HG02885 (cell line): ENCODE results near the gene TPK1.

ENCODE experiments used
- ATAC-seq: cut with Tn5 transposase; IDR thresholded peaks from one replicate; pipeline ENCODE4 v1.9.1; 2021; ENCODE audit warnings: mild to moderate bottlenecking; ENCODE audit not compliant: unreplicated experiment, poor library complexity

TPK1 gene

DNA sequence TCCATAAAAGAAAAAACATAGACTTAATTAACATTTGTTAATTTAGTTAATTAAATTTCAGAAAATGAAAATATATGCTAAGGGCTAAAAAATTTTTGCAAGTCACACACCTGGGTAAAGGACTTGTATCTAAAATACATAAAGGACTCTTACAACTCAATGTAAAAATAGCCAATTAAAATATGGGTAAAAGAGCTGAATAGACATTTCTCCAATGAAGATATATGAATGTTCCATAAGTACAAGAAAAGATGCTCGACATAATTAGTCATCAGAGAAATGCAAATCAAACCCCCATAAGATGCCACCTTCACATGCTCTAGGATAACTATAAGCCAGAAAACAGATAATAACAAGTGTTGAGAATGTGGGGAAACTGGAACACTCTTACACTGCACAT, 288.0 kb downstream of the TPK1 start:
- no peak for ATAC-seq

DNA sequence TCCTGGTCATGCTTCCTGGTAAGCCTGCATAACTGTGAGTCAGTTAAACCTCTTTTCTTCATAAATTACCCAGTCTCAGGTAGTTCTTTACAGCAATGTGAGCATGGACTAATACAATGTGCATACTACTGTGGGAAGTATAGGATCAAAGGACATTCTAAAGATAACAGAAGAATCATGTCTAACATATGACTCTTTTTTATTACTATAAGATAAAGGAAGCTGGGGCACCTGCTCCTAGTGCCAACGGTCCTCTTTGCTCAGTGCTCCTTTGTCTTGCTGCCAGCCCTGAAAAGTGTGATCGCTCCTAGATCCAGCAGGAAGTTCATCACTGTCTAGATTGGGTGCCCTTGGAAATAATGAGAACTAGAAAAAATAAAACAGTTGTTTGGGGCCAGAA, 289.1 kb downstream of the TPK1 start:
- ATAC-seq: no peak

- no peak for ATAC-seq
These were observed 290.5 kb downstream of the TPK1 start for GRCh38 chr7:144545330-144545729.

- ATAC-seq: no peak
These were observed 301.0 kb downstream of the TPK1 start for GRCh38 chr7:144534655-144535395.

DNA sequence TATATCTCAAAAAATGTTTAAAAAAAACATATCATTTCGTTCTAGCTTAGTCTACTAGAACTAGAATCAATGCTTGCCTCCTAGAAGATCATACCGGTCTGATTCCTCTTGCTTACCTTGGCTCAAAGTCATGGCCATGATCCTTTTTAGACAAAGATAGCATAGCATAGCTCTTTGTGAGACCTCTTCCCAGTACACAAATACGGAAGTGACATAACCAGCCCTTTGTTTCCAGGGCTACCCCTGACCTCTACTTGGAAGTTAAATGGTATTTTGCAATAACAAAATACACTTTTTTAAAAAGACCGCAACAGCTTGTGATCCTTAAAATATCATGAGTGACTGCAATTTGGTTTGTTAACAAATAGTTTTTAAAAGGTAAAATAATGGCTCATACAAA, 301.7 kb downstream of the TPK1 start:
- ATAC-seq: no peak

DNA sequence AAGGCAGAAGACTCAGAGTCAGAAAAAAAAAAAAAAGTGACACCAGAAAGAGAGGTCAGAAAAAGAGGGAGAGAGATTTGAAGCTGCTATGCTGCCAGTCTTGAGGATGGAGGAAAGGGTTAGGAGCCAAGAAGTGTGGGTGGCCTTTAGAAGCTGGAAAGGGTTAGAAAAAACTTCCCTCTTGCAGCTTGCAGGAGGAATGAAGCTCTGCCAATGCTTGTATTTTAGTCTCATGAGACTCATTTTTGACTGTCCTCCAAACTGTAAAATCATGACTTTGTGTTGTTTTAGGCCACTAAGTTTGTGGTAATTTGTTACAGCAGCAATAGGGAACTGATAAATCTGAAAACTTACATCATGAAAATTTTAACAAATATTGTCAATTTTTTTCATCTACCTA, 304.7 kb downstream of the TPK1 start:
- ATAC-seq: no peak

GRCh38 chr7:144529269-144529926, 306.5 kb downstream of the TPK1 start:
- ATAC-seq: peak; percentile 100

- no peak for ATAC-seq
These were observed 307.3 kb downstream of the TPK1 start for GRCh38 chr7:144528536-144529045.

DNA sequence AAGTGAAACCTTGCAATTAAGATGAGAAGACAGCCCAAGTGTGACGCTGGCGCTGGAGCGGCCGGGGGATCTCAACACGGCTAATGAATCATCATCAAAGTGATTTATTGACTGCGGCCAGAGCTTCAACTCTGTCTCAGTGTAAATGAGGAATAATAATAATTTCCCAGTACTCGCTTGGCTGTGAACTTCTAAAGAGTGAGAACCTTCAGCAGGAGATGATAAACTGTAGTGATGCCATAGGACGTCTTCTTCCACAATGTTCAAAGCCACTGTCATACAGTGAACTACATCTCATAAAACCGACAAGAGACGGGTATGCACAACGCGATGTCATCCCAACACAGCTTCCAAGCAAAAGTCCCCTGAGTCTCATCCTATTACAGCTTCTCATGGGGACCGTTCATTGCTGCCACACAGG, 308.8 kb downstream of the TPK1 start:
- ATAC-seq: no peak

GRCh38 chr7:144525956-144526355, 309.9 kb downstream of the TPK1 start:
- ATAC-seq: no peak

DNA sequence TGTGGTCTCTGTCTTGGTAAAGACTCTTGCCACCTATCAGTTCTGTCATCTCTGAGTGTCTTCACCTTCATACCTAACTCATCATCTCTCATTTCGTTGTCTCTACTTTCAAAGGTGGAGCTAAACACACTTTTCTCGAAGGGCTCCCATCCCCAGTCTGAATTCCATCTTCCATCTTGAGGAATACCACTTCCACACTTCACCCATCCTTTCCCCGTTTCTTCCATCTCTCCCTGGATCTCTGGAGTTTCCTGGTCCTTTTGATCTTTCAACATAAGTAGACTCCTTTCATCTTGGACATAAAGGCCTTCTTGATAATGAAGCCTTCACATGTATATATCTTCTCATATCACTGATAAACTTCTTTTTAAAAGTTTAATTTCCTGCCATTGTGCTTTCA, 311.6 kb downstream of the TPK1 start:
- no peak for ATAC-seq

- ATAC-seq: no peak
These were observed 312.2 kb downstream of the TPK1 start for GRCh38 chr7:144523621-144524020.

GRCh38 chr7:144519925-144520324, 315.9 kb downstream of the TPK1 start:
- no peak for ATAC-seq

DNA sequence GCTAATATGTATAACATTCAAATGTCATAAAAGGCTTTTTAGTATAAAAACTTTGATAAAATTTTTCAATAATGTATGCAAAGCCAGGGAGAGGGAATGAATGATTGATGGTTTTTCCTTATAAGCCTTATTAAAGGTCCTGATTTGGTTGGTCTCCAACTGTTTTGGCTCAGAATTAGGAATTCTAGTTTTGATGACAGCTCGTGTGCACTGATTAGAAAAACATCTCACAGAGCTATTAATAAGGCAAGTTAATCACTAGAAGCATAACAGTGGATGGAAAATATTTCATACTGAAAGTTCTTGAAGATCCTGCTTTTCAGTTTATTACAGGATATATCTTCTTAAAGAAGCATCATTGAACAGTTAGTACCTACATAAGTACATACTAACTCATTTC, 317.5 kb downstream of the TPK1 start:
- ATAC-seq: no peak

- no peak for ATAC-seq
These were observed 318.1 kb downstream of the TPK1 start for GRCh38 chr7:144517749-144518148.

DNA sequence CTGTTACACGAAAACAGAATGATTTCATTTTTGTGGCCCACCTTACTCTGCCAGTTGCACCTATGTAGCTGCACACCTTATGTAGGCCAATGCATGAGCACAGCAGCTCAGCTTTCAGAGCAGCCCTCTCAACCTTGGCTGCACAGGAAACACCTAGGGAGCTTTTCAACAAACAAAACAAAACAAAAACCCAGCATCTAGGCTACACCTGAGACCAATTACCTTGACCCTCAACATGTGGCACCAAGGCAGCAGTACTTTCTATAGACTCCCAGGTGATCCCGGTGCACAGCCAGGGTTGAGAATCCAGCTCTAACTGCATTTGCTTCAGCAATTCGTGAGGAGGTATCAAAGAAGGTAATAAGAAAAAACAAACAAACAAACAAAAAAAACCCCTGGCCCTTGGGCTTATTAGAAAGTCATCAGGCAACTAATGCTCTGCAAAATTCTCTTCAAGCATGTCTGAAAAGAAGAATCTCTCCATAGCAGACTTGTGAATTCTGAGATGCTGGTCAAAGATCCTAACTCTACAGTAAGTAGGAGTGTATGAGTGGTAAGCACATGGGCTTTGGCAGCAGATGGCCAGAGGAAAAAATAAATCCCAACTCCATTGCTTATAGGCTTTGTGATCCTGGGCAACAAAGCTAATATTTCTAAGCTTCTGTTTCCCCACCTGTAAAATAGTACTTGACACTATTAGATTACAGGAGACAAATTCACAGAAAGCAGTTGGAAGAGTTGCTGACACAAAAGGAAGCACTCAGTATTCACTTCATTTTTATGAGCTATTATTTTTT, 318.9 kb downstream of the TPK1 start:
- ATAC-seq: no peak

DNA sequence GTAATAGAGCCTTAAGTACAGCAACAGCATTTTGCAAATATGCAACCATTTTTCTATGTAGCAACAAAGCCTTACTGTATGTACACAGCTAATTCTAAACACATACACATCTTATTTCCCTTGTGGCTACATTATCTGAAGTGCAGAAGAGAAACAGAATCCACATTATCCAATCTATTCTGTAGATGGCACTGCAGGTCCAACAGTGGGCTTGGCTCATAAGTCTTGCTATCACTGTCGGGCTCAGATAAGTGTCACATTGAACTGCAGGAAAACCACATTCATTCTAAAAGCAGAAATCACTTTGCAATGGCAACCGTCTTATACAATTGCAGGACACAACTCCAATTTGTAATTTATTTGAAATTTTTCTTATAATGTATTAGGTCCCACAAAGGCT, 322.5 kb downstream of the TPK1 start:
- ATAC-seq: peak; percentile 45

- no peak for ATAC-seq
These were observed 325.2 kb downstream of the TPK1 start for GRCh38 chr7:144510621-144511020.

DNA sequence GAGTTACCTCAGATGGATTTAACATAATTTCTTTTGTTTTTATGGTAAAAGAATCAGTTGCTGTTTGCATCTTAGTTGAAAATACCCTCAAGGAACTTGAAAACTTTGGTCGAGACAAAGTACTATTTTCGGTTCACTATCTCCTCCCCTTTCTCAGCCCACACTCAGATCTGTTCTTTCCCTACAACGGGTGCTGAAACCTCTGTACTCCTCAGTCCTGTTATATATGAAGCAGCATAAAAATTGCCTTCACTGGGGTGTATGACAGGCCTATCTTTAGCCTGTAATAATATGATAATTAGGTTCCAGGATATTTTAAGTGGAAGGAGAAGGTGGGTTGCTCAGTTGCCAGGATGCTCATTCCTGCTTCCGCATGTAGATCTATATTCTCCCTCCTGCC, 327.2 kb downstream of the TPK1 start:
- peak; percentile 99 for ATAC-seq

- ATAC-seq: no peak
These were observed 332.6 kb downstream of the TPK1 start for GRCh38 chr7:144503215-144503614.

DNA sequence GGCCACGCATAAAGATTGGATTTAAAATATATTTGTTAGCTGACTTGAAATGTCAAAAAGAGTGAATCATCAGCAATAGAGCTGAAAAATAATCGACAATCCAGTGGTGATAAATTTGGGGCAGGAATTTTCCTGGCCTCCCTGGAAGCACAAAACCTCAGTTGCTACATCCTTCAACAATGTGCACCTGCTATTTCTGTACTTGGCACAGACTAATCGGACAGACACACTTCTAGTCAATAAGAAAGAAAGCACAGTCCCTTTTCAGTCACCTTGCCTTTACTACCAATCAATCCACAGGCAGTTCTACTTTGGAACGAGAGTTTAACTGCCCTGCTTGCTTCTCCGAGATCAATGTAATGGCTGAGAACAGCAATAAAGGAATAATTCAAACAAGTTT, 335.6 kb downstream of the TPK1 start:
- ATAC-seq: no peak
